Activated CD4-positive, alpha-beta T cell treated with anti-CD3 and anti-CD28 coated beads, Interleukin-2, Interleukin-4, amounts not matched to agents 100 ng/mL and 50 ng/mL, durations not matched to agents 16 hours and 8 hours (primary cell): ENCODE measurements around the gene PHOX2A.

Experiments
- DNase-seq: peaks from one replicate; pipeline ENCODE4 v3.0.0-alpha.2; 2020; ENCODE audit warnings: low spot score

The PHOX2A gene

DNA sequence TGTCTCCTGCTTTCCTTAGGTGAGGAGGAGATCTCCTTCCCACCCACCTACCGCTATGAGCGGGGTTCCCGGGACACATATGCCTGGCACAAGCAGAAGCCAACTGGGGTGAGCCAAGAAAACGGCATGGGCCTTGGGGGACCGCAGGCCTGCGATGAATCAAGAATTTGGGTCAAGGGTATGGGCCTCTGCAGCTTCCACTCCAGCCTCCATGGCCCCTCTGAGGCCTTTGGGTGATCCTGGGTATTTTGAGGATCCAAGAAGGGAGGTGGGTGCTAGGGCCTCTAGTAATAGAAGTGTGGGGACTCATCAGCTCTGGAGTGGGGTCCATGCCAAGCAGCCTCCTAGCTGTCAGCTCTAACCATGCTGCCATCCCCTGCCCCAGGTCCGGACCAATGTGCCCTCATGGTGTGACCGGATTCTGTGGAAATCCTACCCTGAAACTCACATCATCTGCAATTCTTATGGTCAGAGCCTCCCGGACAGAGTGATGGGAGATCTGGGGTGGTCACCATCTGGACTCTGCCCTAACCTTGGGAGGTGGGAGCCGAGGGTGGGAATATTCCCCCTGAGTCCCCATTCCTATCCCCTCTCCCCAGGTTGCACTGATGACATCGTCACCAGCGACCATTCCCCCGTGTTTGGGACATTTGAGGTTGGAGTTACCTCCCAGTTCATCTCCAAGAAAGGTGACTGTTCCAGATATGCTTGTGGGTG is 10.8 kb downstream of the PHOX2A start:
- no peak for DNase-seq

DNA sequence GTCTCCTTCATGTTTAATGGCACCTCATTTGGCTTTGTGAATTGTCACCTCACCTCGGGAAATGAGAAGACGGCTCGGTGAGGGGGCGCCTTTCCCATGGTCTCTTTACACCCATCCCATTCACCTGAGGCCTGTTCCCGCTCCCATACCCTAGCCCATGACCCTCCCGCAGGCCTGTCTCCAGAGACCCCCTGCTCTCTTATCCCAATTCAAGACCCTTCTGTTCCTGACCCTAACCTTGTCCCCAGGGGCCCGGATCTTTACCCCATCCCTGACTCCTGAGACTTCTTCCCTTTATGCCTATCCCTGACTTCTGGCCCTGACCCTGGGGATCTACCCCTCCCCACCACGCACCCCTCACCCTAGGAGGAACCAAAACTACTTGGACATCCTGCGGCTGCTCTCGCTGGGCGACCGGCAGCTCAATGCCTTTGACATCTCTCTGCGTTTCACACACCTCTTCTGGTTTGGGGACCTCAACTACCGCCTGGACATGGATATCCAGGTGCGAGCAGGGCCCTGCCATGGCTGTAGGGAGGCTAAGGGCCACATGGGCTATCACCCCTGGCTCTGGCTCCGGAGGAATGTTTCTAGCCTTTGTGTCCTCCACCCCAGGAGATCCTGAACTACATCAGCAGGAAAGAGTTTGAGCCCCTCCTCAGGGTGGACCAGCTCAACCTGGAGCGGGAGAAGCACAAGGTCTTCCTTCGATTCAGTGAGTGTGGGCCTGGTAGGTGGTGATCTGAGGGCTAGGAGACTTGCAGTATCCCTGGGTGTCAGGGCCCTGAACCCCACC is 11.5 kb downstream of the PHOX2A start:
- DNase-seq: no peak

DNA sequence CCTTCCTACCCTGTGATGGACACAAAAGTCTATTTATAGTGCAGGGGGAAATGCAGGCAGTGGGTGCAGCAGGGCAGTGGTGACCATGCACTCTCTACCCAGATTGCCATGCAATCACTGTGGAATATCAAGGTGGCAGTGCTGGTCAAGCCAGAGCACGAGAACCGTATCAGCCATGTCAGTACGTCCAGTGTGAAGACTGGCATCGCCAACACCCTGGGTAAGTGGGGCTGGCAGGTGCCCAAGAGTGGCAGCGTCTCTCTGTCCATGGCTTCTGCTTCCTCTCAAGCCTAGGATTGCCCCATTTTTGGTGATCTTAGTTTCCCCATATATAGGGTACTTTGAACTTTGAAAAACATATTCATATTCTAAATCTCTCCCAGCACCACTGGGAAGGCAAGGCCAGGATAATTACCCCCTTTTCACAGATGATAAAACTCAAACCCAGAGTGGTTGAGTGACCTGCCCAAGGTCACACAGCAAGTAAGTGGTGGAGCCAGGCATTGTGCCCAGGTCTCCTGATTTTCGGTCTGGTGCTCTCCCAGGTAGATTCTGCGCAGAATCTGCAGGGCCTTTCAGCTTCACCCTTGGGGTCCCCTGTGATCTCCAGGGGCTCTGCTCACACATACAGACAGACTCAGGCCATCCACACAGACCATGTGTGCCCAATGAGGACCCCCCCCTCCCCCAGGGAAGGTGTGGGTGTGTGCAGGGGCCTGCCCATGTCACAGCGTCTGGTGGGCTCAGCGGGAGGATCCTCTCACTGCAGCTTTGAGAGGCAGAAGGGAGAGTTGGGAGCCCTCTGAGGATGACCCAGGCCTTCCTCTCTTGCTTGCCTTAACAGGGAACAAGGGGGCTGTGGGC is 12.3 kb downstream of the PHOX2A start:
- DNase-seq: no peak

DNA sequence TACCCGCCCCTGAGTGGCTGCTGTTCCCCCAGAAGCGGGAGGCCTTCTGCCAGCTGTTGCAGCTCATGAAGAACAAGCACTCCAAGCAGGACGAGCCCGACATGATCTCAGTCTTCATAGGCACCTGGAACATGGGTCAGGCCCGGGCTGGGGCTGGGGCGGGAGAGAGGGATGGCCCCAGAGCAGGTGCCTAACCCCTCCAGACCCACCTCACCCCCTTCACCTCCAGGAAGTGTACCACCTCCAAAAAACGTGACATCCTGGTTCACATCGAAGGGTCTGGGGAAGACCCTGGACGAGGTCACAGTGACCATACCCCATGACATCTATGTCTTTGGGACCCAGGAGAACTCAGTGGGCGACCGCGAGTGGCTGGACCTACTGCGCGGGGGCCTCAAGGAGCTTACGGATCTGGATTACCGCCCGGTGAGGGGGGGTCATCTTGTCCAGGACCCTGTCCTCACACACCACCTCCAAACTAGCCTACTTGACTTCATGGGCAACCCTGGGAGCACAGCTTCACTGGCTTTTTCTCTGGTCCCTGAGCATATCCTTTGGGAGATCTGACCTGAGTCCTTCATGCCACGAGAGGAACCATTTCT is 13.1 kb downstream of the PHOX2A start:
- no peak for DNase-seq

DNA sequence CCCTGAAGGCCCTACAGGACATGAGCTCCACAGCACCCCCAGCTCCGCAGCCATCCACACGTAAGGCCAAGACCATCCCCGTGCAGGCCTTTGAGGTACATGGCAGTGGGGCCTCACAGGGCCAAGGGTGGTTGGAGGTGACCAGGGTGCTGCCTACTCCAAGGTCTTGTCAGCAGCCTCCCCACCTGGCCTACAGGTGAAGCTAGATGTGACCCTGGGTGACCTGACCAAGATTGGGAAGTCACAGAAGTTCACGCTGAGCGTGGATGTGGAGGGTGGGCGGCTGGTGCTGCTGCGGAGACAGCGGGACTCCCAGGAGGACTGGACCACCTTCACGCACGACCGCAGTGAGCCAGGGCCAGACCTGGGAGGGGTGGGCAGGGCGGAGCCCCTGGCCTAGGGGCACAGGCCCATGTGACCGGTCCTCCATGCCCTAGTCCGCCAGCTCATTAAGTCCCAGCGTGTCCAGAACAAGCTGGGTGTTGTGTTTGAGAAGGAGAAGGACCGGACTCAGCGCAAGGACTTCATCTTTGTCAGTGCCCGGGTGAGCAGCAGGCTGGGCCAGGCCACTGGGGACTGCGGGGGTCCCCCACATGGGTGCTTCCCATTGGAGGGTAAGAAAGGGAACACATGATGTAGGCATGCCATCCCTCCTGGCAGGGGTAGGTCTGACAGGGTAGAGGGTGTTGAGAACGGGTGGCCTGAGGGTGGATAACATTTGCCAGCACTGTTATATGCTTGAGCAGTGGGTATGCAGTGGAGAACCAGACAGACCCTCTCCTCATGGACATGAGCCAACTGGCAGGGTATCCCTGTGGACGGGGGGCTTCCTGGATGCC is 13.8 kb downstream of the PHOX2A start:
- no peak for DNase-seq

DNA sequence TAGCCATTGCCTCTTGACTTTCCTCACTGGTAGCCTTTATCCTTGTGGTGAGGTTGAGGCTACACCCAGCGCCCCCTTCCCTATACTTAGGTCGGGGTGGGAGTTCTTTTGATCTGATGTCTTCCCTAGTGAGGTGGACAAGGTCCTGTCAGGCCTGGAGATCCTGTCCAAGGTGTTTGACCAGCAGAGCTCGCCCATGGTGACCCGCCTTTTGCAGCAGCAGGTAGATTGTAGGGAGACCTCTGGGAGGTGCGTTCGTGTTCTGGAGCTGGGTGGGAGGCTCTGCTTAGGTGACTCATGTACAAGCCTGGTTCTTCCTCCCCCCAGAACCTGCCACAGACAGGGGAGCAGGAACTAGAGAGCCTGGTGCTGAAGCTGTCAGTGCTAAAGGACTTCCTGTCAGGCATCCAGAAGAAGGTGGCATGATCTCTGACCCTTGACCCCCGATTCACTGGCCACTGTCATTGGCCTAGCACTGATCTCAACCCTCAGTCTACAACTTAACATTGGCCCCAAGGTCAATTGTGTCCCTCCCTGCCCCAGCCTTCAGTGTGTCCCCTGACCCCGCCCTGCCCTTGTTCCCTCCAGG is 14.5 kb downstream of the PHOX2A start:
- no peak for DNase-seq

DNA sequence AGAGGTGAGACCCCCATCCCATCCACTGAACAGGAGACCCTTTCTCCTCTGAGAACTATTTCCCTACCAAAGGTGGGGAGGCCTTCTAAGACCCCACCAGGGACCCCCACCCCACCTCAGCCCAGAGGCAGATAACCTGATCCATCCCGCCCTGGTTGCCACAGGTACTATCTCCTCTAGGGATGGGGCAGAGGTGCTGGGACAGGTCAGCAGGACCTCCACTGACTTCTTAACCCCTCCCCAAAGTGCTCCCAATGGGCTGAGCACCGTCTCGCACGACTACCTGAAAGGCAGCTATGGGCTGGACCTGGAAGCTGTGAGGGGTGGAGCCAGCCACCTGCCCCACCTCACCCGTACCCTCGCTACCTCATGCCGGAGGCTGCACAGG is 15.1 kb downstream of the PHOX2A start:
- no peak for DNase-seq

DNA sequence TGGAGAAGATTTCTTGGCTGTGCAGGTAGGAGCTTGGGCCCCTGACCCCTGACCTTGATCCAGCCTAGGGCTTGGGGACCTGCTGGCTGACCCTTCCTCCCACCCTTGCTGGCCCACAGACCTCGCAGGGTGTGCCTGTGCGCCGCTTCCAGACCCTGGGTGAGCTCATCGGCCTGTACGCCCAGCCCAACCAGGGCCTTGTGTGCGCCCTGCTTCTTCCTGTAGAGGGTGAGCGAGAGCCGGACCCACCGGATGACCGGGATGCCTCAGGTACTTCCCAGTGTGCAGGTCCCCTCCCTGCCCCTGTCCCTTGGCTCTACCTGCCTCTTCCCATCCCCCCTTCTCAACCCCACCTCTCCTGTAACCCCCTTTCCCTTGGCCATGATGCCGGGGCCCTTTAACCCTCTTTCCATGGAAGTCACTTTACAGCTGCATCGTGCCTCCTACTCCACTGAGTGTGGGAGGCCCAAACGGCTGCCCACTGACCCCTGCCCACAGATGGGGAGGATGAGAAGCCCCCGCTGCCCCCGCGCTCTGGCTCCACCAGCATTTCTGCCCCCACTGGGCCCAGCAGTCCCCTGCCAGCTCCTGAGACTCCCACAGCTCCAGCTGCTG is 15.6 kb downstream of the PHOX2A start:
- DNase-seq: no peak

DNA sequence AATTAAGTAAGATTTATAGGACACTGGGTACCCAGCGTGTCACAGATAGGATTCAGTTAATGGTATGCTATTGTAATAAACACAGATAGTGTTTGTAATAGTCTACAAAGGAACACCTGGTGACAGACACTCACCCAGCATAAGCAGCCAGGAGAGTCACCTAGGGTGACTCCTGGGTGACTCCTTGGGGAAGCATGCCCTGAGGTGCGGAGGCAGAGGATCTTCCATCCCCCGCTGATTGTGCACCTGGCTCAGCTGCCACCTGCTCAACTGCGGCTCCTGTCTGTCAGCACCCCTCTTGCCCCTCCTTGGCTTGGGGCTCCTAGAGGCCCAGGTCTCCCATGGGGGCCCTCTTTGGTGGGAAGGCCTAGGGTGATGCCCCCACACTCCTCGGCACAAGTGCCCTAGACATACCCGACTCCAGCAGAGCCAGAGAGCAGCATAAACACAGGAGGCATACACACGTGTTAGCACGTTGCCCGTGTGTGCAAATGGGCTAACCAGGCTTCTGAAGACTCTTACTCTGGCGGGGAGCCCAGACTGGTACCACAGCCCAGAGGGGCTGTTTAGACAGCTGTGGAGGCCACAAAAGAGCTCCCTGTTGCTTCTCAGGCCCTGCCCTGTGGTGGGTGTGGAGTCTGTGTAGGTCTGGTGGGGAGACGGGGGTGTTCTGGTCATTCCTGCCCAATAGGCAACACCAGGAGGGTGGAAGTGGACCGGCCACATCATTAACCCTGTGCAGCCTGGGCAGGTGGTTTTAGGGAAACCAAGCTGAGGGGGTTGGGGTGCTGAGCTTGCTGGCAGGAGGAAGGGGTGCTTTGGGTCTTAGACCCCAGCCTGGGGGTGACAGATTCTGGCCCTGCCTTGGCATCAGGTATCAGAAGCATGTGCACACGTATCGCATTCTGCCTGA is 16.4 kb downstream of the PHOX2A start:
- no peak for DNase-seq

DNA sequence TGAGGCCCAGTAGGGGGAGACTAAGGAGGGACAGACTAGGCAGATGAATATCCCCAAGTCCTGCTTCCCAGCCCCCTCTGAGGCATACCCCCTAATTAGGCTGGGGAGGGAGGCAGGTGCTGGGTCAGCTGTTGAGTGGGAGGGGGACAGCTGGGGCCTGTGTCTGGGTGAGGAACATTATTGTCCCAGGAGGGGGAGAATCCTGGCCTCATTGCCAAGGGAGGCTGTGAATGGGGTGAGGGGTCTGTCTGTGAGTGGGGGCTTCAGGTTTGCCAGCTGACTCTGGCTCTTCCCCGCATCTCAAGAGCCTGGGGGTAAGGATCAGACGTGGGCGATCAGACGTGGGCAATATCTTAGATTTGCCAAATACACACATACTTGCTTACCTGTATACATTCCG is 17.3 kb downstream of the PHOX2A start:
- no peak for DNase-seq

DNA sequence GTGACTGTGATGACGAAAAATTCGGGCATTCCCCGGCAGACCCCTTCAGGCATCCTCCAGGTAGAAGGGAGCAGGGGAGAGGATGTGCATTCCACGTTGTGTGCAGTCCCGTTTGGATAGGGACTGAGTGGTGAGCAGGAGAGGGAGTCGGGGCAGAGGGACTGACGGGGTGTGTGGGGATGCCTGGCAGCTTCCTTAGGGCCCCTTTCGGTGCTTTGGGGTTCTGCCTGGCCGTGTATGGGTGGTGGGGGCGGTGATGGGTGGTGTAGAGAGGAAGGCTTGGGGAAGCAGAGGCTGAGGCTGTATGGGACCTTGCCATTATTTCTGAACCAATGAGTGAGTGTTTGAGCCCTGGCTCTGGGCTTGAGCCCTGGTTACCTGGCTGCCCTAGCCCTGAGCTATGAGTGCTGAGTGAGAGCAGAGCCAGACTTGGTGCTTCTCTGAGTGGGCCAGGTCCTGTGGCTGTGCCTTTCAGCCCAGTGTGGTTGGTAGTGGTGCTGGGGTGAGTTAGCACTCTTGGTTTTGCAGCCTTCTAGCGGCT is 18.5 kb downstream of the PHOX2A start:
- DNase-seq: peak; percentile 45

DNA sequence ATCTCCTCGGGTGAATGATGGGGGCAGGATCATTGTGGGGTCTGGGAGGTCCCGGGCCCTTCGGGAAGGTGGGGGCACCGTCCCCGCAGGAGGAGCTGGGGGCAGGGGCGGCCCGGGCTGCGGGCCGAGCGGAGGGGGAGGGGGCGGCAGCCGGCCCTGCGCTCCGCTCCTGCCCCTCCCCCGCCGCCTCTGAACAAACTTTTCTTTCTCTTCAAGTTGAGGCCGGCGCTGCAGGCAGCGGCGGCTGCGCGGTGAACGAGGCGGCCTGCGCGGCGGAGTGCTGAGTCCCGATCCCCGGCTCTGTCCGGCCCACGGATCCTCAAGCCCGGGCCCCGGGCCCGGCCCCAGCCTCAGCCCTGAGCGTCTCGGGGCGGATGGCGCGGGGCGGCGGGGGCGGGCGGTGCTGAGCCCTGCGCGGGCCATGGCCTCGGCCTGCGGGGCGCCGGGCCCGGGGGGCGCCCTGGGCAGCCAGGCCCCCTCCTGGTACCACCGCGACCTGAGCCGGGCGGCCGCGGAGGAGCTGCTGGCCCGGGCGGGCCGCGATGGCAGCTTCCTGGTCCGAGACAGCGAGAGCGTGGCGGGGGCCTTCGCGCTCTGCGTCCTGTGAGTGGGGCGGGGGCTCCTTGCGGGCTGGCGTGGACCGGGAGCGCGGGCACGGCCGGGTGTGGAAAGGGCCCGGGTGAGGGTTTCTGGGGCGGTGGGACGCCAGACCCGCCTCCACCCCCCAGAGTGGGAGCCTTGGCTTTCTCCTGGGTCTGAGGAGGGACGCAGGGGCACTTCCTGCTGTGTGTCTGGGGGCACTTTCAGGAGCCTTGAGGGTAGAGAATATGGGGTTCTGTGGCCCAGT is 19.2 kb downstream of the PHOX2A start, which contains the start of gene INPPL1:
Gene INPPL1 (plus strand): TSS at position 204 of the 847 bp plus-strand sequence. CDS start 218 bp downstream, at position 422.
- peak; percentile 39 for DNase-seq

DNA sequence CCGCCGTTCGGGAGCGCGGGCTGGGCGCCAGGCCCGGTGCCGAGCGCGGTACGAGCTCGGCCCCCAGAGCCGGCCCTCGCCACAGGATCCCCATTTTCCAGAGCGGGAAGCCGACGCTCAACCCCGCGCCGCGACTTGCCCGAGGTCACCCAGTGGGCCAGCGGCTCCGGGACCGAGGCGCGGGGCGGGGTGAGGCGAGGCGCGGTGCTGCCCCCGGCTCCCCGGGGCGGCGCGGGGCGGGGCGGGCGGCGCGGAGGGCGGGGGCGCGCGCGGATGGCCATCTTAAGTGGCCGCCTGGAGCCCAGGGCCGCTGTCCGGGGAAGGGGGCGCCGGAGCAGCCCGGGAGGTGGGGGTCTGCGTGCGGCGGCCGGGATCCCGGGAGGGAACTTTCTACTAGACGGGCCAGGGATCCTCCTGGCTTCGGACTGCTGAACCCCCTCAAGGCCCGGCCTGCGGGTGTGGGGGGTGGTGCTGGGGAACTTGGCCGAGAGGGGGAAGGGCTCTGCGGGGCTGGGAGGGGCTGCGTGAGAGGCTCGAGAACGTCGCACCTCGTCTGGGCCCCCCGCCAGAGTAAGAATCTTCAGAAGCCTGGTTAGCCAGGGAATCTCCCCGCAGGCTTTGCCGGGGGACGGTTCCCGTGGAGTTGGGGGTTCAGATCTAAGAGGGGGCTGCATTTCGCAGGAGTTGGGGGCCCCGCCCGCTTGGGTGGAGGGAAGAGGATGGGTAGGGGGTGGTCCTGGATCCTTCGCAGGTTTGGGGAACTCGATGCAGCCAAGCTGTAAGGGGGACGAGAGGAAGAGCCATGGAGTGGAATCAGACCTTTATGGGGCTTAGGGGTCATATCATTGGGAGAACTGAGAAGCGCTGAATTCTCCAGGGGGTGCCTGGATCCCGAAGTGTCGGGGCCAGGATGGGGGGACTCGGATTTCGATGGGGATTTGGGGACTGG is 20.1 kb downstream of the PHOX2A start:
- DNase-seq: peak; percentile 43

DNA sequence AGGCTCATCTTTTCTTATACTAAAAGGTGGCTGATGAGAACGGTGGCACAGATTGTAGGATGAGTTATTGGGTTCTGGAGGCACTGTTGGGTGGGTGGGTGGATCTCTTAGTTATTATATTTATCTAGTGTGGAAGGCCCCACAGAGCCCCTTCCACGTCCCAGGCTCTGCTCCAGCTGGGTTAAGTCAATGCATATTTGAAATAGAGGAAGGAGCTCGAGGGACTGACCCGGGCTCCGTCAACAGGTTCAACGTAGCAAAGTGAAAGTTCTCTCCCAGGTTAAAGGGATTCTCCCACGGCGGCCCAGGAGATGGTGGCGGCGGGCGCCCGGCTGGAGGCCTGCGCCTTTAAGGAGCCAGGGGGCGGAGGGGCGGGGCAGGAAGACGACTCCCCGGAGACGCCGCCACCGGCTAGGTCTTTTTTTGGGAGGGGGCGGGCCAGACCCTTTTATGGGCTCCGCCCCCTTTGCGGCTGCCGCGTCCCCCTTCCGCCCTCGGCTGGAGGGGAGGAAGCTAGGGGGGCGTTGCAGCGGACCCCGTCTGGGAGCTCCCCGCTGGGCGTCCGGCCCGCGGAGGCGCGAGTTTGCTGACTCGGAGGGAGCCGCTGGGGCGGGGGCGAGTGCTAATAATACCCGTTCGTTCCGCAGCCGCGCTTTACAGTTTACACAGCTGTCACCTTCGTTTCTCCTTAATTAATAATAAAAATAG is 20.9 kb downstream of the PHOX2A start:
- DNase-seq: peak; percentile 95

DNA sequence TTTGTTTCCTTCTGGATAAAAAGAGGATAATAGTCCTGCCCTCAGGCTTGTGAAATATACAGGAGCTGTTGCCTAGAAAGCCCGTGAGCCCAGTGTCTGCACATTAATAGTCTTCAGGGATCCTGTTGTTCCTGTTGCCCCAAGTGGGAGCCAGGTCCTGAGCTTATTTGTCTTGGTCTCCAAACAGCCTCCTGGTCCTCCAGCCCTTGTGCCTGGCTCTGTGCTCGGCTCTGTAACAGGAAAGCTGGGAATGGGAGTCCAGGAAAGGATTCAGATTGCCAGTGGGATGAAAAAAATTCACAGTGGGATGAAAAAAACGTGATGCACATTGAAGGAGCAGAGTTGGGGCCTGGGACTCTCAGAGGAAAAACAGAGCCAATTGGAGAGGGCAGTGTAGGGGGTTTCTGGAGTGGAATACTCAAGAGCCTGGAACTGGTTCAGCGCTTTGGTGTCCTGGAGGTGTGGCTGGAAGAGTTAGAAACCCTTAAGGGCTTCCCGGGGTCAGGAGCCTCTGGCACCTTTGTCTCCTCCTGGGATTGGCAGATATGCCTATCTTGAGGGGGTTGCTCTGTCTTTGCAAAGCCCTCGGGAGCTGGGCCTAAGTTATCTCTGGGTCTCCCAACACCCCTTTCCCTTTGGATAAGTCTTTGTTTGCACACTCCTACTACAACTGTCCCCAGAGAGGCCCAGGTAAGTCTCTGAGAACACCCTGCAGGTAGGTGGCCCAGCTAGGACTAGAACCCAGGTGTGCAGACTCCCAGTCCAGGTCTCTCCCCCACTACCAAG is 21.7 kb downstream of the PHOX2A start:
- DNase-seq: no peak
